HEK293 (cell line): ENCODE data around the gene PUM2.
"Not testable (repeated sequence)": the region's sequence is repeated elsewhere in the genome, so short reads cannot be mapped to it uniquely, and the experiment has no call there.

ENCODE experiments used
- CTCF ChIA-PET: fragments of 350-600 bp; formaldehyde crosslinking; extraction: SDS; loops from one replicate; lab custom pipeline; 2021; ENCODE audit warnings: antibody characterized with exemption; lab: Yijun Ruan, JAX
- POLR2A ChIA-PET: fragments of 300-600 bp; formaldehyde crosslinking; extraction: SDS; loops from one replicate; lab custom pipeline; 2020; ENCODE audit warnings: antibody characterized with exemption, inconsistent platforms; lab: Yijun Ruan, JAX
- H3K27ac ChIP-seq: fragments of 200-500 bp; sonication (Bioruptor generic); 2 replicates; pipeline ENCODE4 v1.5.1; 2014; ENCODE audit warnings: low read depth, low read length, control low read depth, inconsistent platforms; ENCODE audit errors: extremely low read depth
- H3K36me3 ChIP-seq, 2 experiments: fragments of 200-500 bp in 1 of 2; sonication (Bioruptor generic) in 1 of 2; 1 replicate in 1 of 2; 2 replicates in 1 of 2; pipeline ENCODE4 v1.5.1; 2014 to 2017; ENCODE audit warnings: inconsistent platforms in 2 of 2, low read length in 2 of 2; ENCODE audit not compliant: control insufficient read depth in 2 of 2, insufficient read depth in 1 of 2
- H3K4me1 ChIP-seq: fragments of 200-500 bp; sonication (Bioruptor generic); 2 replicates; pipeline ENCODE4 v1.5.1; 2014; ENCODE audit warnings: mild to moderate bottlenecking, low read length, inconsistent platforms; ENCODE audit not compliant: control insufficient read depth, insufficient read depth
- H3K4me3 ChIP-seq: 2 replicates; pipeline ENCODE4 v1.5.1; 2011; ENCODE audit warnings: low read depth, mild to moderate bottlenecking, control low read depth, low read length, moderate library complexity
- H3K9me3 ChIP-seq: fragments of 200-500 bp; sonication (Bioruptor generic); 2 replicates; pipeline ENCODE4 v1.5.1; 2014; ENCODE audit warnings: low read depth, low read length, inconsistent platforms; ENCODE audit not compliant: control insufficient read depth, insufficient read depth
- ZBTB20 ChIP-seq: fragments of 450-650 bp; formaldehyde crosslinking; IDR thresholded peaks from 2 replicates; pipeline ENCODE4 v1.5.1; 2016; ENCODE audit warnings: missing biosample characterization, missing genetic modification characterization
- ZFP69B ChIP-seq: fragments of 450-650 bp; formaldehyde crosslinking; IDR thresholded peaks from 2 replicates; pipeline ENCODE4 v1.5.1; 2016; ENCODE audit warnings: missing biosample characterization, missing genetic modification characterization
- ZNF121 ChIP-seq: fragments of 450-650 bp; formaldehyde crosslinking; IDR thresholded peaks from 2 replicates; pipeline ENCODE4 v1.5.1; 2016; ENCODE audit warnings: missing biosample characterization, missing genetic modification characterization
- ZNF404 ChIP-seq: fragments of 450-650 bp; formaldehyde crosslinking; IDR thresholded peaks from 2 replicates; pipeline ENCODE4 v1.5.1; 2017; ENCODE audit warnings: missing biosample characterization, missing genetic modification characterization
- ZNF473 ChIP-seq: fragments of 450-650 bp; formaldehyde crosslinking; IDR thresholded peaks from 2 replicates; pipeline ENCODE4 v1.5.1; 2017; ENCODE audit warnings: missing biosample characterization, missing genetic modification characterization
- ZNF558 ChIP-seq: fragments of 450-650 bp; formaldehyde crosslinking; IDR thresholded peaks from 2 replicates; pipeline ENCODE4 v1.5.1; 2016; ENCODE audit warnings: missing biosample characterization, missing genetic modification characterization
- ZNF768 ChIP-seq: fragments of 450-650 bp; formaldehyde crosslinking; IDR thresholded peaks from 2 replicates; pipeline ENCODE4 v1.5.1; 2018; ENCODE audit warnings: missing biosample characterization, mild to moderate bottlenecking, missing genetic modification characterization
- TF ChIP-seq, protein P1 (sequence below): fragments of 450-650 bp; formaldehyde crosslinking; IDR thresholded peaks from 2 replicates; pipeline ENCODE4 v1.5.1; 2017; ENCODE audit warnings: missing biosample characterization, missing genetic modification characterization
- TF ChIP-seq, protein P2 (sequence below): fragments of 450-650 bp; IDR thresholded peaks from 2 replicates; pipeline ENCODE4 v1.5.1; 2018; ENCODE audit warnings: missing biosample characterization, mild to moderate bottlenecking, missing genetic modification characterization
- TF ChIP-seq, protein P3 (sequence below): fragments of 450-650 bp; formaldehyde crosslinking; IDR thresholded peaks from 2 replicates; pipeline ENCODE4 v1.5.1; 2016; ENCODE audit warnings: missing biosample characterization, missing genetic modification characterization
- TF ChIP-seq, protein P4 (sequence below): fragments of 450-650 bp; formaldehyde crosslinking; IDR thresholded peaks from 2 replicates; pipeline ENCODE4 v1.5.1; 2016; ENCODE audit warnings: missing biosample characterization, missing genetic modification characterization
- TF ChIP-seq, protein P5 (sequence below): fragments of 450-650 bp; formaldehyde crosslinking; IDR thresholded peaks from 2 replicates; pipeline ENCODE4 v1.5.1; 2016; ENCODE audit warnings: missing biosample characterization, missing genetic modification characterization

The PUM2 gene

DNA sequence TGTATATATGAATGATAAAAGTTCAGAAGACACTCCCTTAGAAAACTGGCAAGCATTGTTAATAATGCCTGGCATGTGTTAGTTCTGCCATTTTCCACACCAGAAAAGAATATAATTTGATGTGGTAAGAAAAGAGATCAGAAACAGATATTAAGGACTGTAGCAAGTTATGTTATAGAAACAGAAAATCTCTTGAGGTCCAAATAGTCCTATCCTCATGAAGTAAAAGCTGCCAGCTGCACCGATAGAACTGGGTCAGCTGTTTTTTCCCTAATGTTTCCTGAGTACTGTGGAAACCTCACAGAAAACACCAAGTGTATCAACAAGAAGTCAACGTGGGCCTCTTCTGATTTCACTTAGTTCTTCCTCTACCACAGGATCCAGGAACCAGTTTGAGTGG is 68.8 kb downstream of the PUM2 start (continued):
- TF ChIP-seq, protein P1, sequence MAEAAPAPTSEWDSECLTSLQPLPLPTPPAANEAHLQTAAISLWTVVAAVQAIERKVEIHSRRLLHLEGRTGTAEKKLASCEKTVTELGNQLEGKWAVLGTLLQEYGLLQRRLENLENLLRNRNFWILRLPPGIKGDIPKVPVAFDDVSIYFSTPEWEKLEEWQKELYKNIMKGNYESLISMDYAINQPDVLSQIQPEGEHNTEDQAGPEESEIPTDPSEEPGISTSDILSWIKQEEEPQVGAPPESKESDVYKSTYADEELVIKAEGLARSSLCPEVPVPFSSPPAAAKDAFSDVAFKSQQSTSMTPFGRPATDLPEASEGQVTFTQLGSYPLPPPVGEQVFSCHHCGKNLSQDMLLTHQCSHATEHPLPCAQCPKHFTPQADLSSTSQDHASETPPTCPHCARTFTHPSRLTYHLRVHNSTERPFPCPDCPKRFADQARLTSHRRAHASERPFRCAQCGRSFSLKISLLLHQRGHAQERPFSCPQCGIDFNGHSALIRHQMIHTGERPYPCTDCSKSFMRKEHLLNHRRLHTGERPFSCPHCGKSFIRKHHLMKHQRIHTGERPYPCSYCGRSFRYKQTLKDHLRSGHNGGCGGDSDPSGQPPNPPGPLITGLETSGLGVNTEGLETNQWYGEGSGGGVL (tag by site-specific recombination): no peak
- TF ChIP-seq, protein P2, sequence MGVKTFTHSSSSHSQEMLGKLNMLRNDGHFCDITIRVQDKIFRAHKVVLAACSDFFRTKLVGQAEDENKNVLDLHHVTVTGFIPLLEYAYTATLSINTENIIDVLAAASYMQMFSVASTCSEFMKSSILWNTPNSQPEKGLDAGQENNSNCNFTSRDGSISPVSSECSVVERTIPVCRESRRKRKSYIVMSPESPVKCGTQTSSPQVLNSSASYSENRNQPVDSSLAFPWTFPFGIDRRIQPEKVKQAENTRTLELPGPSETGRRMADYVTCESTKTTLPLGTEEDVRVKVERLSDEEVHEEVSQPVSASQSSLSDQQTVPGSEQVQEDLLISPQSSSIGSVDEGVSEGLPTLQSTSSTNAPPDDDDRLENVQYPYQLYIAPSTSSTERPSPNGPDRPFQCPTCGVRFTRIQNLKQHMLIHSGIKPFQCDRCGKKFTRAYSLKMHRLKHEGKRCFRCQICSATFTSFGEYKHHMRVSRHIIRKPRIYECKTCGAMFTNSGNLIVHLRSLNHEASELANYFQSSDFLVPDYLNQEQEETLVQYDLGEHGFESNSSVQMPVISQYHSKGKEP (tag by site-specific recombination): no peak
- TF ChIP-seq ZNF404: no peak
- TF ChIP-seq ZFP69B (tag by site-specific recombination): no peak
- TF ChIP-seq, protein P3, sequence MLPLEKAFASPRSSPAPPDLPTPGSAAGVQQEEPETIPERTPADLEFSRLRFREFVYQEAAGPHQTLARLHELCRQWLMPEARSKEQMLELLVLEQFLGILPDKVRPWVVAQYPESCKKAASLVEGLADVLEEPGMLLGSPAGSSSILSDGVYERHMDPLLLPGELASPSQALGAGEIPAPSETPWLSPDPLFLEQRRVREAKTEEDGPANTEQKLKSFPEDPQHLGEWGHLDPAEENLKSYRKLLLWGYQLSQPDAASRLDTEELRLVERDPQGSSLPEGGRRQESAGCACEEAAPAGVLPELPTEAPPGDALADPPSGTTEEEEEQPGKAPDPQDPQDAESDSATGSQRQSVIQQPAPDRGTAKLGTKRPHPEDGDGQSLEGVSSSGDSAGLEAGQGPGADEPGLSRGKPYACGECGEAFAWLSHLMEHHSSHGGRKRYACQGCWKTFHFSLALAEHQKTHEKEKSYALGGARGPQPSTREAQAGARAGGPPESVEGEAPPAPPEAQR (tag by site-specific recombination): no peak
- no peak for TF ChIP-seq ZNF768 (tag by site-specific recombination)
- no peak for TF ChIP-seq ZBTB20

DNA sequence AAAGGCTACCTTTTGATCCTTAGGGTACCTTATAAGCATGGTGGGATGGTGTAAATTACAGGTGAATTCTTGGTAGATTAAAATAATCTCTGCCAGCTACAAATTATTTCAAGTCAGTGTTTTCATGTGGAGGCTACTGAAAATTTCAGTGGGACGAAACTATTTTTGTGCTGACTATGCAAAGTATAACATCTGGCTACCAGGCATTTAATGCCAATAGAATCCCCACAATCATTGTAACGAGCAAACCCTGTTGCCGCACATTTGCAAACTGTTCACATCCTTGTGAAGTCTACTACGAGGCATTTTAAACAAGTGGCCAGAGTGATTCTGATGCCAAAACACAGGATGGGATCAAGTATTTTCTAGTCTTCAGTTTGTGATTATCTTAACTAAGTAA is 77.6 kb downstream of the PUM2 start:
- Histone ChIP-seq H3K4me1 (0 out of 2 replicates have a peak, but pooled peaks cover 3% of the 10 kb centered on the region), H3K36me3 (peaks cover 11 to 34% of the 10 kb centered on the region in 2 experiments), H3K4me3 (no peak overlapping the region), H3K27ac (no peak overlapping the region), H3K9me3 (no peaks in the 10 kb centered on the region)
- ChIA-PET CTCF (interaction anchor here (0.5 to 1.5 kb wide), 3 partner anchors 10 to 986 kb away, joined by 3 to 7 read pairs (median 3); no protein-coding TSS in a partner anchor), POLR2A (no interaction called here)
- TF ChIP-seq, protein P4, sequence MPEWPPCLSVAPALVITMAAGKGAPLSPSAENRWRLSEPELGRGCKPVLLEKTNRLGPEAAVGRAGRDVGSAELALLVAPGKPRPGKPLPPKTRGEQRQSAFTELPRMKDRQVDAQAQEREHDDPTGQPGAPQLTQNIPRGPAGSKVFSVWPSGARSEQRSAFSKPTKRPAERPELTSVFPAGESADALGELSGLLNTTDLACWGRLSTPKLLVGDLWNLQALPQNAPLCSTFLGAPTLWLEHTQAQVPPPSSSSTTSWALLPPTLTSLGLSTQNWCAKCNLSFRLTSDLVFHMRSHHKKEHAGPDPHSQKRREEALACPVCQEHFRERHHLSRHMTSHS: no peak
- TF ChIP-seq, protein P5, sequence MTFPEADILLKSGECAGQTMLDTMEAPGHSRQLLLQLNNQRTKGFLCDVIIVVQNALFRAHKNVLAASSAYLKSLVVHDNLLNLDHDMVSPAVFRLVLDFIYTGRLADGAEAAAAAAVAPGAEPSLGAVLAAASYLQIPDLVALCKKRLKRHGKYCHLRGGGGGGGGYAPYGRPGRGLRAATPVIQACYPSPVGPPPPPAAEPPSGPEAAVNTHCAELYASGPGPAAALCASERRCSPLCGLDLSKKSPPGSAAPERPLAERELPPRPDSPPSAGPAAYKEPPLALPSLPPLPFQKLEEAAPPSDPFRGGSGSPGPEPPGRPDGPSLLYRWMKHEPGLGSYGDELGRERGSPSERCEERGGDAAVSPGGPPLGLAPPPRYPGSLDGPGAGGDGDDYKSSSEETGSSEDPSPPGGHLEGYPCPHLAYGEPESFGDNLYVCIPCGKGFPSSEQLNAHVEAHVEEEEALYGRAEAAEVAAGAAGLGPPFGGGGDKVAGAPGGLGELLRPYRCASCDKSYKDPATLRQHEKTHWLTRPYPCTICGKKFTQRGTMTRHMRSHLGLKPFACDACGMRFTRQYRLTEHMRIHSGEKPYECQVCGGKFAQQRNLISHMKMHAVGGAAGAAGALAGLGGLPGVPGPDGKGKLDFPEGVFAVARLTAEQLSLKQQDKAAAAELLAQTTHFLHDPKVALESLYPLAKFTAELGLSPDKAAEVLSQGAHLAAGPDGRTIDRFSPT: no peak

DNA sequence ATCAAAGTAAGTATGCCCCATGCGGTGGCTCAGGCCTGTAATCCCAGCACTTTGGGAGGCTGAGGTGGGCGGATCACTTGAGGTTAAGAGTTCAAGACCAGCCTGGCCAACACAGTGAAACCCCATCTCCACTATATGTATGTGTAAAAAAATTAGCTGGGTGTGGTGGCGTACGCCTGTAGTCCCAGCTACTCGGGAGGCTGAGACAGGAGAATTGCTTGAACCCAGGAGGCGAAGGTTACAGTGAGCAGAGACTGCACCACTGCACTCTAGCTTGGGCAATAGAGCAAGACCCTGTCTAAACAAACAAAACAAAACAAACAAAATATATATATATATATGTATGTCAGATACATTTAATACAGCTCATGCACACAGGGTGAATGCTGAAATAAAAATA is 82.3 kb downstream of the PUM2 start:
- H3K4me1 ChIP-seq, H3K4me3 ChIP-seq, POLR2A ChIA-PET, H3K27ac ChIP-seq, H3K9me3 ChIP-seq: not testable (repeated sequence)
- CTCF ChIA-PET: interaction anchor here (1.0 to 1.4 kb wide), 3 partner anchors 14 to 58 kb away, joined by 3 to 4 read pairs (median 4); no protein-coding TSS in a partner anchor
- peaks cover 6 to 38% of the 10 kb centered on the region in 2 experiments; a peak in 2 of 3 replicates for H3K36me3 ChIP-seq
- 0 out of 2 replicates have a peak, but pooled peaks have one; percentile 18 for TF ChIP-seq ZNF121 (tag by site-specific recombination)

DNA sequence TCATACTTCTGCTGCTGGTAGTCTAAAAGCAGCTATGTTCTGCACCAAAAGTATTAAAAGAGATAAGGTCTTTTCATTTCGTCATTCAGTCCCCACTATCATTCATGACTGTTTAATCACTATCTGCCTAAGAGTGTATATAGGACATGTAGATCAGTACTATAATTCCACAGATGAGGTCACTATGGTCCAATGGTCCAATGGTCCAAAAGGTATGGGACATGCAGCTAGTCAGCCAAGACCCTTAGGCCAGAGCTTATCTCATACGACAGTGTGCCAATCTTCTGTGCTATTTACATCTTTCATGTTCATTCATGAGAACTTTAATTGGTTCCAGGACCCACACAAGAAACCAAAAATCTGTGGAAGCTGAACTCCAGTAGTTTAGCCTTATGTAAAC is 83.1 kb downstream of the PUM2 start:
- H3K9me3 ChIP-seq: no peaks in the 10 kb centered on the region
- CTCF ChIA-PET: interaction anchor here (0.6 to 1.4 kb wide), 5 partner anchors 14 to 312 kb away, joined by 3 to 4 read pairs (median 4); no protein-coding TSS in a partner anchor
- H3K4me3 ChIP-seq: no peak overlapping the region
- H3K4me1 ChIP-seq: no peaks in the 10 kb centered on the region
- peak; percentile 38; the same call in 1 of the 2 replicates for TF ChIP-seq ZNF558 (tag by site-specific recombination)
- TF ChIP-seq ZNF473 (tag by site-specific recombination): no peak
- H3K27ac ChIP-seq: no peak overlapping the region
- POLR2A ChIA-PET: no interaction called here
- H3K36me3 ChIP-seq: peaks cover 6 to 41% of the 10 kb centered on the region in 2 experiments; a peak in 2 of 3 replicates
